Measurements from ENCODE around the gene MYO5B. TPM values are rescaled to one million over a fixed set of nuclear protein-coding genes. Genes with fewer than 3 reads are reported as not detected.

MYO5B gene
- polyA plus RNA-seq, 1 donor (not counting 4 experiments of a cell fraction or from before 2014, with no cell fraction given) = 6.8 TPM

GRCh38 chr18:49874238-49874637, 320.7 kb downstream of the MYO5B start:
- dilution Hi-C loops (cut with MboI; ENCODE audit: extremely low pct_ligation_motif_present, low sequenced_read_pairs) = no loop called here
- H3K4me2 ChIP-seq (ENCODE audit: control insufficient read depth, extremely low read depth, insufficient read depth, low read depth, low read length) = no peak overlapping the region
- H3K79me2 ChIP-seq (ENCODE audit: control insufficient read depth, insufficient read depth, low read length) = no peaks in the 10 kb centered on the region
- no peaks in the 10 kb centered on the region for H3K36me3 ChIP-seq (ENCODE audit: control insufficient read depth in 2 of 2, extremely low read depth in 1 of 2, insufficient read depth in 2 of 2, low read length in 2 of 2)
- no peaks in the 10 kb centered on the region for H3K27me3 ChIP-seq (ENCODE audit: control insufficient read depth, extremely low read depth, insufficient read depth, low read length)
- no peak overlapping the region for H2AFZ ChIP-seq (ENCODE audit: control insufficient read depth, low read length)
- H3K9me1 ChIP-seq (ENCODE audit: control insufficient read depth, extremely low read depth, insufficient read depth, low read length) = no peaks in the 10 kb centered on the region
- peaks cover 5% of the 10 kb centered on the region for H3K4me1 ChIP-seq (ENCODE audit: control insufficient read depth, extremely low read depth, insufficient read depth, low read length)
- TF ChIP-seq CTCF (optimal IDR thresholded peaks at IDR 0.05 in 1 of 3, IDR thresholded peaks at IDR 0.05 in 1 of 3, conservative IDR thresholded peaks at IDR 0.05 in 1 of 3; ENCODE audit: extremely low read depth in 1 of 3, insufficient read depth in 2 of 3, low read length in 3 of 3) (no peak), EZH2 (IDR thresholded peaks at IDR 0.05; ENCODE audit: low read length) (no peak)
- no peaks in the 10 kb centered on the region for H3K9me3 ChIP-seq (ENCODE audit: control insufficient read depth, low read depth, low read length)
- H4K20me1 ChIP-seq (ENCODE audit: control insufficient read depth, extremely low read depth, insufficient read depth, low read length) = no peaks in the 10 kb centered on the region
- DNase-seq (ENCODE audit: low read depth, low spot score) = no peak
- no peak overlapping the region for H3K27ac ChIP-seq (ENCODE audit: control insufficient read depth, insufficient read depth, low read length)
- no peak overlapping the region for H3K9ac ChIP-seq (ENCODE audit: control insufficient read depth, extremely low read depth, insufficient read depth, low read length)
- no peak overlapping the region for H3K4me3 ChIP-seq (ENCODE audit: control insufficient read depth in 2 of 3, extremely low read depth in 1 of 3, insufficient read depth in 2 of 3, low read depth in 1 of 3, low read length in 3 of 3)
- peak; percentile 82 for FAIRE-seq

DNA sequence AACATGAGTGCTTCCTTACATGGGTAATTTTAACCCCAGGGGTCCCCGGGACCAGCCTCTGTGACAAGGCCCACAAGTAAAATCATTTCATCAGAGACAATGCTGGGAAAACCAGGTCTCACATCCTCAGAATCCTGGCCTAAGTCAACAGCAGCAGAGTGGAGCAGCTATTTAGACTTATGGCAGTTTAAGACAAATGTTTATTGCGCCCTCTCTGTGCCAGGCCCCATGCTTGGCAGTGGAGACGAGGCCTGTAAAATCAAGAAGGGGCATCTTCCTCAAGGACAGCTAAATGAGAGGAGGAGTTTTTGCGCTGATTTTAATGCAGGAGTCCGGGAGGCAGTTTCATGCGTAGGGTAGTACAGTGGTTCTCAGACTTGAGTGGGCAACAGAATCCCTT, 325.6 kb downstream of the MYO5B start:
- Histone ChIP-seq H4K20me1 (ENCODE audit: control insufficient read depth, extremely low read depth, insufficient read depth, low read length) (no peaks in the 10 kb centered on the region), H3K4me1 (ENCODE audit: control insufficient read depth, extremely low read depth, insufficient read depth, low read length) (peaks cover 6% of the 10 kb centered on the region), H3K27ac (ENCODE audit: control insufficient read depth, insufficient read depth, low read length) (no peak overlapping the region), H3K9me1 (ENCODE audit: control insufficient read depth, extremely low read depth, insufficient read depth, low read length) (no peaks in the 10 kb centered on the region), H3K27me3 (ENCODE audit: control insufficient read depth, extremely low read depth, insufficient read depth, low read length) (no peaks in the 10 kb centered on the region), H3K4me3 (ENCODE audit: control insufficient read depth in 2 of 3, extremely low read depth in 1 of 3, insufficient read depth in 2 of 3, low read depth in 1 of 3, low read length in 3 of 3) (no peak overlapping the region), H3K4me2 (ENCODE audit: control insufficient read depth, extremely low read depth, insufficient read depth, low read depth, low read length) (no peak overlapping the region), H3K9me3 (ENCODE audit: control insufficient read depth, low read depth, low read length) (no peaks in the 10 kb centered on the region), H3K9ac (ENCODE audit: control insufficient read depth, extremely low read depth, insufficient read depth, low read length) (no peak overlapping the region), H3K36me3 (ENCODE audit: control insufficient read depth in 2 of 2, extremely low read depth in 1 of 2, insufficient read depth in 2 of 2, low read length in 2 of 2) (no peaks in the 10 kb centered on the region), H2AFZ (ENCODE audit: control insufficient read depth, low read length) (no peak overlapping the region), H3K79me2 (ENCODE audit: control insufficient read depth, insufficient read depth, low read length) (no peaks in the 10 kb centered on the region)
- DNase-seq (ENCODE audit: low read depth, low spot score) = no peak
- no peak for TF ChIP-seq CTCF (optimal IDR thresholded peaks at IDR 0.05 in 1 of 3, IDR thresholded peaks at IDR 0.05 in 1 of 3, conservative IDR thresholded peaks at IDR 0.05 in 1 of 3; ENCODE audit: extremely low read depth in 1 of 3, insufficient read depth in 2 of 3, low read length in 3 of 3)
- TF ChIP-seq EZH2 (IDR thresholded peaks at IDR 0.05; ENCODE audit: low read length) = no peak
- dilution Hi-C loops (cut with MboI; ENCODE audit: extremely low pct_ligation_motif_present, low sequenced_read_pairs) = no loop called here
- FAIRE-seq = no peak

All from keratinocyte (primary cell).